Measurements from ENCODE around the gene PPP6C. TPM values are rescaled to one million over a fixed set of nuclear protein-coding genes. Genes with fewer than 3 reads are reported as not detected.
"Not testable (repeated sequence)": the region's sequence is repeated elsewhere in the genome, so short reads cannot be mapped to it uniquely, and the experiment has no call there.

PPP6C gene
- total RNA-seq, 1 experiment from 2014 or later = 53.3 TPM

DNA sequence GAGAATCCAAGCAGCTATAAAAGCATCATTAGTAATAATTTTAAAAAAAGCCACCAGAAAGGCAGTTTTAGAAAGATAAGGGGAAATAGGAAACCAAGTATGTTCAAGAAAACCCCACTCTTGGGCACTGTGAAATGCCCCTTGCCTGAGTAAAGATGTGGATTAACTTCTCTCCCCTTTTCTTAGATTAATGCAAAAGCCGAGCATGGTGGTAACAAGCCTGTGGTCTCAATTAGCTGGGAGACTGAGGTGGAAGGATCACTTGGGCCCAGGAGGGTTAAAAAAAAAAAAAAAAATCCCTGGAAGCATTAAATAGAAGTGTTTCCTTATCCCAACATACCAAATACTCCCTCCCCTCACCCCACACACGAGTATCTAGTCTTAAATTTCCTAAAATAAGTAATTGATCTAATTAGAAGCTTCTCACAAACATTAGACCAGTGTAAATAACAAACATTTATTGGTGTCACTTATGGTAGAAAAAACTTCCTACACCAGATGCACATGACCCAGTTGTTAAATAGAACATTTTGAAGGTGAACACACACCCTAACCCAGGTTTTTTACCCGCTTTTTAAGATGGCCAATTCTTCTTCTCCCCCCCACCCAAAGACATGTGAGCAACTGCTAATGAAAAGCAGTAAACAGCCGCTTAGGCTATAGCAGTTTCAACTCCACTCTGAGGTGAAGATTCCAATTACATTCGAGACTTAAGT lies 46.4 kb upstream of the PPP6C start:
- WGBS (ENCODE audit: extremely low coverage, insufficient read length, low lambda C conversion rate) = no CpG with 5 or more reads among the region's 5 CpGs
- Histone ChIP-seq H3K27ac (ENCODE audit: insufficient read length, low read depth, low read length) (no peak overlapping the region), H4K5ac (ENCODE audit: insufficient read length, low read depth, low read length) (no peak overlapping the region), H3K56ac (ENCODE audit: insufficient read length, low read depth, low read length) (no peak overlapping the region), H2BK15ac (ENCODE audit: low read depth, low read length) (no peak overlapping the region), H3K79me1 (ENCODE audit: insufficient read depth, low read depth, low read length, poor library complexity, severe bottlenecking) (peaks cover 4% of the 10 kb centered on the region), H3K79me2 (ENCODE audit: insufficient read depth, low read length) (peaks cover 11% of the 10 kb centered on the region; the same call in 1 of the 2 replicates), H3K4me1 (ENCODE audit: insufficient read depth, low read length) (no peaks in the 10 kb centered on the region), H3K9ac (ENCODE audit: extremely low read depth, insufficient read length, low read length) (no peak overlapping the region), H2BK120ac (ENCODE audit: low read depth, low read length, poor library complexity, severe bottlenecking) (no peak overlapping the region), H3K27me3 (ENCODE audit: insufficient read depth, low read length) (no peaks in the 10 kb centered on the region), H4K91ac (ENCODE audit: insufficient read length, low read depth, low read length) (no peak overlapping the region), H3K23me2 (ENCODE audit: insufficient read length, low read depth, low read length, poor library complexity, severe bottlenecking) (no peaks in the 10 kb centered on the region), H3K4ac (ENCODE audit: low read depth, low read length) (no peak overlapping the region), H3K9me3 (ENCODE audit: control insufficient read depth, low read depth, low read length) (no peaks in the 10 kb centered on the region), H3K23ac (ENCODE audit: insufficient read length, low read depth, low read length) (no peak overlapping the region), H3T11ph (ENCODE audit: low read length) (no peak overlapping the region), H2BK12ac (ENCODE audit: insufficient read length, low read depth, low read length) (no peak overlapping the region), H4K8ac (replicated peaks; ENCODE audit: insufficient read length, low read depth, low read length) (no peak overlapping the region), H2BK5ac (ENCODE audit: insufficient read length, low read length) (no peak overlapping the region), H4K20me1 (ENCODE audit: control insufficient read depth, insufficient read depth, insufficient read length) (peaks cover 2% of the 10 kb centered on the region), H3K4me2 (ENCODE audit: insufficient read depth, insufficient read length, low read length) (no peak overlapping the region), H2AFZ (ENCODE audit: low read length) (no peak overlapping the region), H2BK20ac (ENCODE audit: low read depth, low read length, poor library complexity, severe bottlenecking) (no peak overlapping the region), H3K18ac (ENCODE audit: insufficient read length, low read depth, low read length) (no peak overlapping the region), H2AK5ac (ENCODE audit: insufficient read length, low read length) (no peak overlapping the region), H3K14ac (ENCODE audit: insufficient read depth, low read length) (no peak overlapping the region)
- Mint-ChIP-seq H3K27ac (peak overlapping the region in 1 of 3 experiments; percentile 85; a peak in 1 of 7 replicates), H3K4me3 (peak overlapping the region in 1 of 2 experiments; percentile 29; a peak in 3 of 5 replicates), H3K4me1 (peaks cover 19 to 21% of the 10 kb centered on the region in 2 experiments), H3K9me3 (peaks cover 0 to 2% of the 10 kb centered on the region in 2 experiments; a peak in 1 of 5 replicates), H3K27me3 (ENCODE audit: low read depth) (no peaks in the 10 kb centered on the region), H3K36me3 (ENCODE audit: insufficient read depth in 1 of 3, low read depth in 3 of 3) (peaks cover 52 to 74% (median 66%) of the 10 kb centered on the region in 3 experiments)
- no peak for DNase-seq
- TF ChIP-seq, protein P1, sequence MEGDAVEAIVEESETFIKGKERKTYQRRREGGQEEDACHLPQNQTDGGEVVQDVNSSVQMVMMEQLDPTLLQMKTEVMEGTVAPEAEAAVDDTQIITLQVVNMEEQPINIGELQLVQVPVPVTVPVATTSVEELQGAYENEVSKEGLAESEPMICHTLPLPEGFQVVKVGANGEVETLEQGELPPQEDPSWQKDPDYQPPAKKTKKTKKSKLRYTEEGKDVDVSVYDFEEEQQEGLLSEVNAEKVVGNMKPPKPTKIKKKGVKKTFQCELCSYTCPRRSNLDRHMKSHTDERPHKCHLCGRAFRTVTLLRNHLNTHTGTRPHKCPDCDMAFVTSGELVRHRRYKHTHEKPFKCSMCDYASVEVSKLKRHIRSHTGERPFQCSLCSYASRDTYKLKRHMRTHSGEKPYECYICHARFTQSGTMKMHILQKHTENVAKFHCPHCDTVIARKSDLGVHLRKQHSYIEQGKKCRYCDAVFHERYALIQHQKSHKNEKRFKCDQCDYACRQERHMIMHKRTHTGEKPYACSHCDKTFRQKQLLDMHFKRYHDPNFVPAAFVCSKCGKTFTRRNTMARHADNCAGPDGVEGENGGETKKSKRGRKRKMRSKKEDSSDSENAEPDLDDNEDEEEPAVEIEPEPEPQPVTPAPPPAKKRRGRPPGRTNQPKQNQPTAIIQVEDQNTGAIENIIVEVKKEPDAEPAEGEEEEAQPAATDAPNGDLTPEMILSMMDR (conservative IDR thresholded peaks at IDR 0.05) = no peak

DNA sequence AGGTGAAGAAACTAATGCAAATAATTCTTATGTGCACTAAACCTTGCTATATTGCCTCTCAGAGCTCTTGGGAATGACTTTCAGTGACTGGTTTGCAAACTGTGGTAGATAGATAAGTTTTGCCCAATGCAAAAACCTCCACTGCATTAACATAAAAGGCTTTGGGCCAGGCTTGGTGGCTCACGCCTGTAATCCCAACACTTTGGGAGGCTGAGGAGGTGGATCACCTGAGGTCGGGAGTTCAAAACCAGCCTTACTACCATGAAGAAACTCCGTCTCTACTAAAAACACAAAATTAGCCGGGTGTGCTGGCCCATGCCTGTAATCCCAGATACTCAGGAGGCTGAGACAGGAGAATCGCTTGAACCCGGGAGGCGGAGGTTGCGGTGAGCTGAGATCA lies 44.5 kb upstream of the PPP6C start:
- H2BK5ac ChIP-seq (ENCODE audit: insufficient read length, low read length); H2BK120ac ChIP-seq (ENCODE audit: low read depth, low read length, poor library complexity, severe bottlenecking); H3K14ac ChIP-seq (ENCODE audit: insufficient read depth, low read length); DNase-seq; H3K79me2 ChIP-seq (ENCODE audit: insufficient read depth, low read length); H3K9me3 Mint-ChIP-seq; H3K56ac ChIP-seq (ENCODE audit: insufficient read length, low read depth, low read length); H3K27ac ChIP-seq (ENCODE audit: insufficient read length, low read depth, low read length); H4K5ac ChIP-seq (ENCODE audit: insufficient read length, low read depth, low read length); H3T11ph ChIP-seq (ENCODE audit: low read length); H2BK15ac ChIP-seq (ENCODE audit: low read depth, low read length); H2AK5ac ChIP-seq (ENCODE audit: insufficient read length, low read length); H4K91ac ChIP-seq (ENCODE audit: insufficient read length, low read depth, low read length); H3K79me1 ChIP-seq (ENCODE audit: insufficient read depth, low read depth, low read length, poor library complexity, severe bottlenecking); H3K4me2 ChIP-seq (ENCODE audit: insufficient read depth, insufficient read length, low read length); H4K20me1 ChIP-seq (ENCODE audit: control insufficient read depth, insufficient read depth, insufficient read length); H3K18ac ChIP-seq (ENCODE audit: insufficient read length, low read depth, low read length); H3K27me3 ChIP-seq (ENCODE audit: insufficient read depth, low read length); H3K9ac ChIP-seq (ENCODE audit: extremely low read depth, insufficient read length, low read length); H2AFZ ChIP-seq (ENCODE audit: low read length); H3K27me3 Mint-ChIP-seq (ENCODE audit: low read depth); H3K23me2 ChIP-seq (ENCODE audit: insufficient read length, low read depth, low read length, poor library complexity, severe bottlenecking); H4K8ac ChIP-seq (replicated peaks; ENCODE audit: insufficient read length, low read depth, low read length); H3K9me3 ChIP-seq (ENCODE audit: control insufficient read depth, low read depth, low read length); H2BK12ac ChIP-seq (ENCODE audit: insufficient read length, low read depth, low read length); H2BK20ac ChIP-seq (ENCODE audit: low read depth, low read length, poor library complexity, severe bottlenecking); H3K4me3 Mint-ChIP-seq; H3K4me1 ChIP-seq (ENCODE audit: insufficient read depth, low read length); H3K4ac ChIP-seq (ENCODE audit: low read depth, low read length); H3K23ac ChIP-seq (ENCODE audit: insufficient read length, low read depth, low read length); H3K27ac Mint-ChIP-seq: not testable (repeated sequence)
- Mint-ChIP-seq H3K36me3 (ENCODE audit: insufficient read depth in 1 of 3, low read depth in 3 of 3) (peaks cover 38 to 62% (median 51%) of the 10 kb centered on the region in 3 experiments), H3K4me1 (peaks cover 15 to 19% of the 10 kb centered on the region in 2 experiments)
- no CpG with 5 or more reads among the region's 8 CpGs for WGBS (ENCODE audit: extremely low coverage, insufficient read length, low lambda C conversion rate)

Measured in H9 (cell line).